Measurements from ENCODE around the gene OVAAL. TPM values are rescaled to one million over a fixed set of nuclear protein-coding genes. Genes with fewer than 3 reads are reported as not detected.

Gene OVAAL
- total and polyA plus RNA-seq, 2 of the 4 experiments (the other 2 are of a cell fraction), result not detected

DNA sequence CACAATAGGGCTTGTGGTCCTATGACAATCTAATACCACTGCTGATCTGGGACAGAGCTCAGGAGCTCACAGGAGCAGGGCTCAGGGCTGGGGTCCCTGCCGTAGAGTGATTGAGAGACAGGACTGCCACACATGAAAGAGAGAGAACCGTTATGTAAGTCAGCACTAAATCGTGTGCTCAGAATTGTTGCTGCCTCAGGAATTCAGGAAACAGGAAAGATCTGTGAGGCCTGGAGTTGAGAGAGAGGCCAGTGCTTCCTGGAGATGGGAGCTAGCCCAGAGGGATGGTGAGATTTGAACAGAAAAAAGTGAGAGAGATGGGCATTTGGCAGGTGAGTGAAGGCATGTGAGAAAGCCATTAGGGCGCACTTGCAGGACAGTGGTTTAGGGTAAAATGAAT, 38.9 kb upstream of the OVAAL start:
- peaks cover 2% of the 10 kb centered on the region; the same call in 1 of the 2 replicates for H3K9me3 ChIP-seq (ENCODE audit: control insufficient read depth, insufficient read depth, low read length)
- peak overlapping the region; percentile 28; the same call in 1 of the 2 replicates for H2AK5ac ChIP-seq (ENCODE audit: low read depth, low read length)
- ATAC-seq (ENCODE audit: low read depth) (no peak), DNase-seq (no peak)
- dilution Hi-C loops (cut with HindIII; ENCODE audit: low sequenced_read_pairs, unreplicated experiment) (no loop called here), intact Hi-C loops (cut with micrococcal nuclease) (loop anchor here (5.0 to 10.0 kb wide), 3 partner anchors 342 to 622 kb away; partner anchors contain the start of gene STX6), in situ Hi-C loops (cut with MboI; ENCODE audit: low sequenced_read_pairs) (loop anchor here (5.0 to 10.0 kb wide), 2 partner anchors 565 to 632 kb away; partner anchors contain the start of gene IER5)
- H4K8ac ChIP-seq (ENCODE audit: low read depth in 2 of 2, low read length in 2 of 2), result peak overlapping the region in 1 of 2 experiments; percentile 68; a peak in 2 of 4 replicates
- no peak overlapping the region for H2BK5ac ChIP-seq (ENCODE audit: low read depth, low read length, poor library complexity, severe bottlenecking)
- ChIA-PET POLR2A (ENCODE audit: unreplicated experiment) (no interaction called here), CTCF (no interaction called here)
- H3K4ac ChIP-seq (ENCODE audit: low read depth, low read length), result peak overlapping the region; percentile 62
- H3K14ac ChIP-seq (replicated peaks; ENCODE audit: low read depth, low read length), result 0 out of 2 replicates have a peak overlapping the region, but pooled peaks have one; percentile 27
- H2BK120ac ChIP-seq (ENCODE audit: low read depth, low read length), result peak overlapping the region; percentile 81
- no peak overlapping the region for H3K56ac ChIP-seq (ENCODE audit: extremely low read depth, insufficient read depth, low read length)
- peak overlapping the region; percentile 86 for H4K5ac ChIP-seq (ENCODE audit: low read depth, low read length)
- H2AFZ ChIP-seq (replicated peaks; ENCODE audit: low read length, poor library complexity), result peak overlapping the region; percentile 55
- 0 out of 2 replicates have a peak overlapping the region, but pooled peaks have one; percentile 34 for H3K23ac ChIP-seq (ENCODE audit: low read depth, low read length)
- TF ChIP-seq RCOR1 (IDR thresholded peaks at IDR 0.05; ENCODE audit: insufficient replicate concordance, low read length) (no peak), MAFK (IDR thresholded peaks at IDR 0.05; ENCODE audit: low read depth, low read length) (no peak), NFE2L2 (IDR thresholded peaks at IDR 0.05; ENCODE audit: low read depth, low read length) (no peak), MXI1 (IDR thresholded peaks at IDR 0.05; ENCODE audit: borderline replicate concordance, low read depth, low read length) (no peak), SMC3 (IDR thresholded peaks at IDR 0.05; ENCODE audit: low read depth, low read length) (no peak), CHD1 (IDR thresholded peaks at IDR 0.05; ENCODE audit: low read depth, low read length) (no peak), POLR2A (IDR thresholded peaks at IDR 0.05; ENCODE audit: low read depth, low read length) (no peak), CEBPB (IDR thresholded peaks at IDR 0.05; ENCODE audit: low read depth, low read length) (no peak), FOS (IDR thresholded peaks at IDR 0.05; ENCODE audit: low read depth, low read length) (no peak), BHLHE40 (IDR thresholded peaks at IDR 0.05; ENCODE audit: low read depth, low read length) (no peak), MAZ (IDR thresholded peaks at IDR 0.05; ENCODE audit: borderline replicate concordance, low read depth, low read length) (no peak)
- TF ChIP-seq, protein P1, sequence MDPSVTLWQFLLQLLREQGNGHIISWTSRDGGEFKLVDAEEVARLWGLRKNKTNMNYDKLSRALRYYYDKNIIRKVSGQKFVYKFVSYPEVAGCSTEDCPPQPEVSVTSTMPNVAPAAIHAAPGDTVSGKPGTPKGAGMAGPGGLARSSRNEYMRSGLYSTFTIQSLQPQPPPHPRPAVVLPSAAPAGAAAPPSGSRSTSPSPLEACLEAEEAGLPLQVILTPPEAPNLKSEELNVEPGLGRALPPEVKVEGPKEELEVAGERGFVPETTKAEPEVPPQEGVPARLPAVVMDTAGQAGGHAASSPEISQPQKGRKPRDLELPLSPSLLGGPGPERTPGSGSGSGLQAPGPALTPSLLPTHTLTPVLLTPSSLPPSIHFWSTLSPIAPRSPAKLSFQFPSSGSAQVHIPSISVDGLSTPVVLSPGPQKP (IDR thresholded peaks at IDR 0.05; ENCODE audit: borderline replicate concordance, low read depth, low read length), result no peak
- TF ChIP-seq, protein P2, sequence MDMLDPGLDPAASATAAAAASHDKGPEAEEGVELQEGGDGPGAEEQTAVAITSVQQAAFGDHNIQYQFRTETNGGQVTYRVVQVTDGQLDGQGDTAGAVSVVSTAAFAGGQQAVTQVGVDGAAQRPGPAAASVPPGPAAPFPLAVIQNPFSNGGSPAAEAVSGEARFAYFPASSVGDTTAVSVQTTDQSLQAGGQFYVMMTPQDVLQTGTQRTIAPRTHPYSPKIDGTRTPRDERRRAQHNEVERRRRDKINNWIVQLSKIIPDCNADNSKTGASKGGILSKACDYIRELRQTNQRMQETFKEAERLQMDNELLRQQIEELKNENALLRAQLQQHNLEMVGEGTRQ (IDR thresholded peaks at IDR 0.05; ENCODE audit: low read depth, low read length), result no peak
- BruUV-seq (replicated peaks), result no TSS peak
- 67% methylated on average over 3 of the region's 4 CpGs; no CpG with 5 or more reads in 1 of the 2 experiments for WGBS, 2 experiments (ENCODE audit: extremely low coverage in 2 of 2, insufficient read length in 1 of 2)
- H3K36me3 ChIP-seq (ENCODE audit: control insufficient read depth, insufficient read depth, low read length), result no peaks in the 10 kb centered on the region
- H3K9me1 ChIP-seq (ENCODE audit: insufficient read depth, low read length), result peaks cover 9% of the 10 kb centered on the region
- H3K79me1 ChIP-seq (ENCODE audit: low read depth in 1 of 2, low read length in 2 of 2), result no peaks in the 10 kb centered on the region
- H2BK20ac ChIP-seq (ENCODE audit: low read depth, low read length), result peak overlapping the region; percentile 65
- 0 out of 2 replicates have a peak overlapping the region, but pooled peaks have one; percentile 41 for H3K9ac ChIP-seq (ENCODE audit: low read depth, low read length)
- peaks cover 18% of the 10 kb centered on the region for H3K4me1 ChIP-seq (ENCODE audit: control insufficient read depth, insufficient read depth, low read length)
- peak overlapping the region; percentile 57; the same call in 2 of the 3 replicates for H2BK15ac ChIP-seq (ENCODE audit: low read depth, low read length)
- H2AK9ac ChIP-seq (replicated peaks; ENCODE audit: low read depth, low read length, poor library complexity), result no peak overlapping the region
- H4K20me1 ChIP-seq (ENCODE audit: insufficient read depth, low read length), result no peaks in the 10 kb centered on the region
- no peak overlapping the region for H3K4me3 ChIP-seq (ENCODE audit: insufficient read depth, low read depth, low read length)
- peak overlapping the region; percentile 77 for H4K91ac ChIP-seq (ENCODE audit: insufficient read depth, low read depth, low read length)
- no peak overlapping the region for H3K4me2 ChIP-seq (ENCODE audit: low read depth, low read length)
- peak overlapping the region; percentile 47 for H3K18ac ChIP-seq (ENCODE audit: low read depth, low read length)
- peak overlapping the region; percentile 48; the same call in 1 of the 2 replicates for H3K27ac ChIP-seq (ENCODE audit: insufficient read depth, low read length)
- H3K27me3 ChIP-seq (ENCODE audit: control insufficient read depth, insufficient read depth, low read length), result no peaks in the 10 kb centered on the region

Measured in IMR-90 (cell line).